GM23338 (cell line): ENCODE results near the gene XRRA1. TPM values are rescaled to one million over a fixed set of nuclear protein-coding genes. Genes with fewer than 3 reads are reported as not detected.

Experiments used
- ATAC-seq: fragments of 200-7000 bp; cut with Tn5 transposase; 3 replicates; pipeline ENCODE4 v1.9.1; 2020
- DNase-seq: peaks from one replicate; pipeline ENCODE4 v3.0.0-alpha.2; 2015; ENCODE audit warnings: low spot score
- H2AFZ ChIP-seq: fragments of 200-600 bp; sonication (generic); 2 replicates; pipeline ENCODE4 v1.8.0; 2016; ENCODE audit warnings: antibody characterized with exemption, mild to moderate bottlenecking, moderate library complexity
- H3F3A ChIP-seq: fragments of 200-600 bp; sonication (generic); replicated peaks from 2 replicates; pipeline ENCODE4 v1.8.0; 2017; ENCODE audit warnings: antibody characterized with exemption, mixed run types, low read depth
- H3K27ac ChIP-seq: fragments of 200-600 bp; sonication (generic); 2 replicates; pipeline ENCODE4 v1.6.1; 2016; ENCODE audit warnings: low read depth
- H3K27me3 ChIP-seq: fragments of 200-600 bp; sonication (generic); 2 replicates; pipeline ENCODE4 v1.8.0; 2016; ENCODE audit warnings: mild to moderate bottlenecking, mixed run types, moderate library complexity; ENCODE audit not compliant: insufficient read depth
- H3K36me3 ChIP-seq: fragments of 200-600 bp; sonication (generic); 2 replicates; pipeline ENCODE4 v1.8.0; 2016; ENCODE audit warnings: mild to moderate bottlenecking; ENCODE audit not compliant: insufficient read depth
- H3K4me1 ChIP-seq: fragments of 200-600 bp; sonication (generic); 2 replicates; pipeline ENCODE4 v1.8.0; 2016; ENCODE audit warnings: mild to moderate bottlenecking, moderate library complexity; ENCODE audit not compliant: insufficient read depth
- H3K4me2 ChIP-seq: fragments of 200-600 bp; sonication (generic); 2 replicates; pipeline ENCODE4 v1.7.1; 2017; ENCODE audit warnings: mixed run types
- H3K4me3 ChIP-seq: fragments of 200-600 bp; sonication (generic); 2 replicates; pipeline ENCODE4 v1.6.1; 2016; ENCODE audit warnings: mixed run types
- H3K79me2 ChIP-seq: fragments of 200-600 bp; sonication (generic); replicated peaks from 2 replicates; pipeline ENCODE4 v1.8.0; 2017; ENCODE audit warnings: mild to moderate bottlenecking; ENCODE audit not compliant: insufficient read depth
- H3K9me2 ChIP-seq: fragments of 200-600 bp; sonication (generic); 2 replicates; pipeline ENCODE4 v1.8.0; 2017; ENCODE audit not compliant: insufficient read depth
- H4K20me1 ChIP-seq: fragments of 200-600 bp; sonication (generic); replicated peaks from 2 replicates; pipeline ENCODE4 v1.8.0; 2017; ENCODE audit warnings: mild to moderate bottlenecking; ENCODE audit not compliant: insufficient read depth
- H3K27ac Mint-ChIP-seq: 2 replicates; pipeline ENCODE4 v1.8.0; 2020; ENCODE audit warnings: inconsistent platforms, mild to moderate bottlenecking, moderate library complexity, mixed read lengths
- H3K27me3 Mint-ChIP-seq: 3 replicates; pipeline ENCODE4 v1.8.0; 2022; ENCODE audit warnings: low read depth, mild to moderate bottlenecking, moderate library complexity, mixed read lengths, inconsistent platforms; ENCODE audit not compliant: insufficient read depth, poor library complexity
- H3K36me3 Mint-ChIP-seq: 3 replicates; pipeline ENCODE4 v1.8.0; 2021; ENCODE audit warnings: low read depth, mild to moderate bottlenecking, inconsistent platforms, moderate library complexity, mixed read lengths
- H3K4me1 Mint-ChIP-seq: 3 replicates; pipeline ENCODE4 v1.8.0; 2020; ENCODE audit warnings: mild to moderate bottlenecking, inconsistent platforms, mixed read lengths
- H3K4me3 Mint-ChIP-seq: 3 replicates; pipeline ENCODE4 v1.8.0; 2021; ENCODE audit warnings: moderate library complexity, mild to moderate bottlenecking, inconsistent platforms, mixed read lengths
- H3K9me3 Mint-ChIP-seq: 3 replicates; pipeline ENCODE4 v1.8.0; 2020; ENCODE audit warnings: moderate library complexity, mild to moderate bottlenecking, inconsistent platforms, mixed read lengths
- CREB1 ChIP-seq: fragments of 250-450 bp; sonication (Bioruptor Pico); IDR thresholded peaks from 2 replicates; pipeline ENCODE4 v1.5.0; 2020; ENCODE audit warnings: low read depth, mild to moderate bottlenecking, moderate library complexity
- CTCF ChIP-seq, 2 experiments: fragments of 200-600 bp in 1 of 2; sonication (generic) in 1 of 2; conservative IDR thresholded peaks; 2 replicates each; pipeline versions ENCODE4 v1.5.1 to v1.6.1; 2016 to 2017; ENCODE audit warnings: antibody characterized with exemption in 2 of 2, low read depth in 2 of 2, mild to moderate bottlenecking in 2 of 2, moderate library complexity in 1 of 2
- EZH2 ChIP-seq: fragments of 200-600 bp; sonication (generic); IDR thresholded peaks from one replicate; pipeline ENCODE4 v1.8.0; 2017; ENCODE audit warnings: antibody characterized with exemption, mild to moderate bottlenecking, low read depth; ENCODE audit not compliant: unreplicated experiment
- EZH2phosphoT487 ChIP-seq: fragments of 200-600 bp; sonication (generic); IDR thresholded peaks from one replicate; pipeline ENCODE4 v1.8.1; 2018; ENCODE audit warnings: antibody characterized with exemption; ENCODE audit not compliant: unreplicated experiment
- NANOG ChIP-seq: IDR thresholded peaks from 2 replicates; pipeline ENCODE4 v1.6.1; 2016; ENCODE audit warnings: antibody characterized with exemption, borderline replicate concordance
- REST ChIP-seq: IDR thresholded peaks from one replicate; pipeline ENCODE4 v1.6.1; 2018; ENCODE audit warnings: antibody characterized with exemption; ENCODE audit not compliant: unreplicated experiment
- STAT1 ChIP-seq: IDR thresholded peaks from one replicate; pipeline ENCODE4 v1.6.1; 2016; ENCODE audit warnings: antibody characterized with exemption; ENCODE audit not compliant: unreplicated experiment
- ZNF114 ChIP-seq: fragments of 250-450 bp; sonication (Bioruptor Pico); IDR thresholded peaks from 2 replicates; pipeline ENCODE4 v1.5.0; 2020; ENCODE audit warnings: mild to moderate bottlenecking, moderate library complexity
- polyA plus RNA-seq: library from polyadenylated mRNA; unstranded; fragments of >200 nt; fragmentation: Nextera tagmentation; extraction: Ambion mirVana; gene quantifications from 2 replicates; pipeline ENCODE4 v1.2.1, GENCODE V29; 2016
- total RNA-seq: library from RNA; depleted of rRNA; stranded (reverse); fragments of >200 nt; shearing (Covaris generic); gene quantifications from 2 replicates; pipeline ENCODE4 v1.2.3, GENCODE V29; 2014
- TF ChIP-seq, protein P1 (sequence below): IDR thresholded peaks from 2 replicates; pipeline ENCODE4 v1.6.1; 2016; ENCODE audit warnings: antibody characterized with exemption
- TF ChIP-seq, protein P2 (sequence below): fragments of 250-450 bp; sonication (Bioruptor Pico); IDR thresholded peaks from 2 replicates; pipeline ENCODE4 v1.5.0; 2020; ENCODE audit warnings: mild to moderate bottlenecking, moderate library complexity

The XRRA1 gene
- total and polyA plus RNA-seq, 2 experiments from 2014 or later, result 4.9 to 5.4 TPM

GRCh38 chr11:74860743-74861142 lies 88.1 kb downstream of the XRRA1 start:
- Histone ChIP-seq H3K27ac (no peak overlapping the region), H2AFZ (no peak overlapping the region), H3K27me3 (no peaks in the 10 kb centered on the region), H3K4me2 (no peak overlapping the region), H3K79me2 (no peaks in the 10 kb centered on the region), H3K4me3 (no peak overlapping the region), H3K9me2 (0 out of 2 replicates have a peak, but pooled peaks cover 4% of the 10 kb centered on the region), H3F3A (no peaks in the 10 kb centered on the region), H3K4me1 (0 out of 2 replicates have a peak, but pooled peaks cover 11% of the 10 kb centered on the region), H4K20me1 (no peaks in the 10 kb centered on the region), H3K36me3 (peaks cover 15% of the 10 kb centered on the region; the same call in 1 of the 2 replicates)
- H3K36me3 Mint-ChIP-seq, result peaks cover 71% of the 10 kb centered on the region
- peaks cover 34% of the 10 kb centered on the region for H3K9me3 Mint-ChIP-seq
- DNase-seq (no peak), ATAC-seq (no peak)
- H3K27me3 Mint-ChIP-seq, result no peaks in the 10 kb centered on the region
- H3K27ac Mint-ChIP-seq, result no peak overlapping the region
- no peak overlapping the region for H3K4me3 Mint-ChIP-seq
- no peaks in the 10 kb centered on the region for H3K4me1 Mint-ChIP-seq
- TF ChIP-seq EZH2phosphoT487, result no peak
- no peak for TF ChIP-seq ZNF114
- no peak for TF ChIP-seq STAT1
- TF ChIP-seq CTCF (conservative IDR thresholded peaks at IDR 0.05; ENCODE audit: low read depth in 2 of 2), result no peak
- TF ChIP-seq, protein P1, sequence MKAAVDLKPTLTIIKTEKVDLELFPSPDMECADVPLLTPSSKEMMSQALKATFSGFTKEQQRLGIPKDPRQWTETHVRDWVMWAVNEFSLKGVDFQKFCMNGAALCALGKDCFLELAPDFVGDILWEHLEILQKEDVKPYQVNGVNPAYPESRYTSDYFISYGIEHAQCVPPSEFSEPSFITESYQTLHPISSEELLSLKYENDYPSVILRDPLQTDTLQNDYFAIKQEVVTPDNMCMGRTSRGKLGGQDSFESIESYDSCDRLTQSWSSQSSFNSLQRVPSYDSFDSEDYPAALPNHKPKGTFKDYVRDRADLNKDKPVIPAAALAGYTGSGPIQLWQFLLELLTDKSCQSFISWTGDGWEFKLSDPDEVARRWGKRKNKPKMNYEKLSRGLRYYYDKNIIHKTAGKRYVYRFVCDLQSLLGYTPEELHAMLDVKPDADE, result no peak
- TF ChIP-seq NANOG, result no peak
- TF ChIP-seq REST, result no peak
- TF ChIP-seq CREB1, result no peak
- no peak for TF ChIP-seq EZH2

DNA sequence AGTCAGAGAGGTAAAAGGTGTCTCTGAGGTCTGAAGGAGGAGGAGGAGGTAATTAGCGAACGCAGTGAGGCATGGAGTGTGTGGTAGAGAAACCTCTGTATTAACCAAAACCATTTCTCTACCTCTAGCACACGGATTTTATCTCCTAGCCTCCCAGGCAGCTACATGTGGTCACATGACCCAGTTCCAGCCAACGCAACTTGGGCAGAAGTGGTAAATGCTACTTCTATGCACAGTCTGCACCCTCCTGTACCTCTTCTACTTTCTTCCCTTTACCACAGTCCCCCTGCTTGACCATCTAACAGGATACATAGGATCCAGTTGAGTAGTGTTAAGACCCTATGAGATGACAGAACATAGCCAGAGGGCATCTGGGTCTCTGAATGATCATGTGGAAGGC lies 95.7 kb downstream of the XRRA1 start:
- no peak overlapping the region for H3K27ac ChIP-seq
- H2AFZ ChIP-seq, result no peak overlapping the region
- Mint-ChIP-seq H3K36me3 (peaks cover 8% of the 10 kb centered on the region; the same call in 1 of the 3 replicates), H3K9me3 (no peaks in the 10 kb centered on the region), H3K4me1 (peaks cover 14% of the 10 kb centered on the region), H3K27ac (no peak overlapping the region), H3K4me3 (no peak overlapping the region), H3K27me3 (peaks cover 5% of the 10 kb centered on the region)
- H3K4me3 ChIP-seq, result no peak overlapping the region
- no peaks in the 10 kb centered on the region for H4K20me1 ChIP-seq
- no peaks in the 10 kb centered on the region for H3K9me2 ChIP-seq
- H3F3A ChIP-seq, result no peaks in the 10 kb centered on the region
- peaks cover 18% of the 10 kb centered on the region for H3K4me1 ChIP-seq
- no peaks in the 10 kb centered on the region for H3K27me3 ChIP-seq
- no peak for ATAC-seq
- no peak for DNase-seq
- H3K36me3 ChIP-seq, result no peaks in the 10 kb centered on the region
- no peaks in the 10 kb centered on the region for H3K79me2 ChIP-seq
- no peak overlapping the region for H3K4me2 ChIP-seq
- TF ChIP-seq, protein P2, sequence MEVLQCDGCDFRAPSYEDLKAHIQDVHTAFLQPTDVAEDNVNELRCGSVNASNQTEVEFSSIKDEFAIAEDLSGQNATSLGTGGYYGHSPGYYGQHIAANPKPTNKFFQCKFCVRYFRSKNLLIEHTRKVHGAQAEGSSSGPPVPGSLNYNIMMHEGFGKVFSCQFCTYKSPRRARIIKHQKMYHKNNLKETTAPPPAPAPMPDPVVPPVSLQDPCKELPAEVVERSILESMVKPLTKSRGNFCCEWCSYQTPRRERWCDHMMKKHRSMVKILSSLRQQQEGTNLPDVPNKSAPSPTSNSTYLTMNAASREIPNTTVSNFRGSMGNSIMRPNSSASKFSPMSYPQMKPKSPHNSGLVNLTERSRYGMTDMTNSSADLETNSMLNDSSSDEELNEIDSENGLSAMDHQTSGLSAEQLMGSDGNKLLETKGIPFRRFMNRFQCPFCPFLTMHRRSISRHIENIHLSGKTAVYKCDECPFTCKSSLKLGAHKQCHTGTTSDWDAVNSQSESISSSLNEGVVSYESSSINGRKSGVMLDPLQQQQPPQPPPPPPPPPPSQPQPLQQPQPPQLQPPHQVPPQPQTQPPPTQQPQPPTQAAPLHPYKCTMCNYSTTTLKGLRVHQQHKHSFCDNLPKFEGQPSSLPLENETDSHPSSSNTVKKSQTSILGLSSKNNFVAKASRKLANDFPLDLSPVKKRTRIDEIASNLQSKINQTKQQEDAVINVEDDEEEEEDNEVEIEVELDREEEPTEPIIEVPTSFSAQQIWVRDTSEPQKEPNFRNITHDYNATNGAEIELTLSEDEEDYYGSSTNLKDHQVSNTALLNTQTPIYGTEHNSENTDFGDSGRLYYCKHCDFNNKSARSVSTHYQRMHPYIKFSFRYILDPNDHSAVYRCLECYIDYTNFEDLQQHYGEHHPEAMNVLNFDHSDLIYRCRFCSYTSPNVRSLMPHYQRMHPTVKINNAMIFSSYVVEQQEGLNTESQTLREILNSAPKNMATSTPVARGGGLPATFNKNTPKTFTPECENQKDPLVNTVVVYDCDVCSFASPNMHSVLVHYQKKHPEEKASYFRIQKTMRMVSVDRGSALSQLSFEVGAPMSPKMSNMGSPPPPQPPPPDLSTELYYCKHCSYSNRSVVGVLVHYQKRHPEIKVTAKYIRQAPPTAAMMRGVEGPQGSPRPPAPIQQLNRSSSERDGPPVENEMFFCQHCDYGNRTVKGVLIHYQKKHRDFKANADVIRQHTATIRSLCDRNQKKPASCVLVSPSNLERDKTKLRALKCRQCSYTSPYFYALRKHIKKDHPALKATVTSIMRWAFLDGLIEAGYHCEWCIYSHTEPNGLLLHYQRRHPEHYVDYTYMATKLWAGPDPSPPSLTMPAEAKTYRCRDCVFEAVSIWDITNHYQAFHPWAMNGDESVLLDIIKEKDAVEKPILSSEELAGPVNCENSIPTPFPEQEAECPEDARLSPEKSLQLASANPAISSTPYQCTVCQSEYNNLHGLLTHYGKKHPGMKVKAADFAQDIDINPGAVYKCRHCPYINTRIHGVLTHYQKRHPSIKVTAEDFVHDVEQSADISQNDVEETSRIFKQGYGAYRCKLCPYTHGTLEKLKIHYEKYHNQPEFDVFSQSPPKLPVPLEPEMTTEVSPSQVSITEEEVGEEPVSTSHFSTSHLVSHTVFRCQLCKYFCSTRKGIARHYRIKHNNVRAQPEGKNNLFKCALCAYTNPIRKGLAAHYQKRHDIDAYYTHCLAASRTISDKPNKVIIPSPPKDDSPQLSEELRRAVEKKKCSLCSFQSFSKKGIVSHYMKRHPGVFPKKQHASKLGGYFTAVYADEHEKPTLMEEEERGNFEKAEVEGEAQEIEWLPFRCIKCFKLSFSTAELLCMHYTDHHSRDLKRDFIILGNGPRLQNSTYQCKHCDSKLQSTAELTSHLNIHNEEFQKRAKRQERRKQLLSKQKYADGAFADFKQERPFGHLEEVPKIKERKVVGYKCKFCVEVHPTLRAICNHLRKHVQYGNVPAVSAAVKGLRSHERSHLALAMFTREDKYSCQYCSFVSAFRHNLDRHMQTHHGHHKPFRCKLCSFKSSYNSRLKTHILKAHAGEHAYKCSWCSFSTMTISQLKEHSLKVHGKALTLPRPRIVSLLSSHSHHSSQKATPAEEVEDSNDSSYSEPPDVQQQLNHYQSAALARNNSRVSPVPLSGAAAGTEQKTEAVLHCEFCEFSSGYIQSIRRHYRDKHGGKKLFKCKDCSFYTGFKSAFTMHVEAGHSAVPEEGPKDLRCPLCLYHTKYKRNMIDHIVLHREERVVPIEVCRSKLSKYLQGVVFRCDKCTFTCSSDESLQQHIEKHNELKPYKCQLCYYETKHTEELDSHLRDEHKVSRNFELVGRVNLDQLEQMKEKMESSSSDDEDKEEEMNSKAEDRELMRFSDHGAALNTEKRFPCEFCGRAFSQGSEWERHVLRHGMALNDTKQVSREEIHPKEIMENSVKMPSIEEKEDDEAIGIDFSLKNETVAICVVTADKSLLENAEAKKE (CRISPR knock-in tag), result no peak
